Osteoblast (primary cell): ENCODE data around the gene STAT4. TPM values are rescaled to one million over a fixed set of nuclear protein-coding genes. Genes with fewer than 3 reads are reported as not detected.

Experiments used
- DNase-seq: peaks from one replicate; pipeline ENCODE4 v3.0.0; 2011; ENCODE audit warnings: low spot score, mixed read lengths; ENCODE audit not compliant: insufficient read length; ENCODE audit errors: missing footprints
- H2AFZ ChIP-seq: 2 replicates; pipeline ENCODE4 v1.6.0; 2011; ENCODE audit warnings: mild to moderate bottlenecking, low read length
- H3K27ac ChIP-seq: 2 replicates; pipeline ENCODE4 v1.5.1; 2011; ENCODE audit warnings: mild to moderate bottlenecking, low read depth, low read length, moderate library complexity
- H3K27me3 ChIP-seq: 2 replicates; pipeline ENCODE4 v1.6.0; 2012; ENCODE audit warnings: mild to moderate bottlenecking, control low read depth, inconsistent platforms, low read length, moderate library complexity; ENCODE audit not compliant: insufficient read depth
- H3K36me3 ChIP-seq: 2 replicates; pipeline ENCODE4 v1.5.1; 2011; ENCODE audit warnings: mild to moderate bottlenecking, low read length, control low read depth, moderate library complexity; ENCODE audit not compliant: insufficient read depth
- H3K4me1 ChIP-seq: 2 replicates; pipeline ENCODE4 v1.5.1; 2011; ENCODE audit warnings: mild to moderate bottlenecking, low read length, control low read depth, moderate library complexity; ENCODE audit not compliant: insufficient read depth
- H3K4me2 ChIP-seq: 2 replicates; pipeline ENCODE4 v1.6.0; 2011; ENCODE audit warnings: mild to moderate bottlenecking, low read length; ENCODE audit not compliant: insufficient read depth
- H3K4me3 ChIP-seq: fragments of 200-600 bp; sonication (generic); 3 replicates; pipeline ENCODE4 v1.5.1; 2012; ENCODE audit warnings: mild to moderate bottlenecking, low read length, inconsistent platforms; ENCODE audit not compliant: insufficient read depth
- H3K79me2 ChIP-seq: 2 replicates; pipeline ENCODE4 v1.6.0; 2012; ENCODE audit warnings: mild to moderate bottlenecking, low read length, control low read depth, inconsistent platforms; ENCODE audit not compliant: insufficient read depth
- H3K9me3 ChIP-seq: 2 replicates; pipeline ENCODE4 v1.5.1; 2011; ENCODE audit warnings: low read depth, low read length, control low read depth
- H4K20me1 ChIP-seq: 2 replicates; pipeline ENCODE4 v1.6.0; 2012; ENCODE audit warnings: mild to moderate bottlenecking, low read length, control low read depth; ENCODE audit not compliant: insufficient read depth
- CTCF ChIP-seq: IDR thresholded peaks from 2 replicates; pipeline ENCODE4 v1.5.1; 2011; ENCODE audit warnings: mild to moderate bottlenecking, low read depth, low read length, moderate library complexity; ENCODE audit errors: extremely low read depth
- total RNA-seq: library from RNA; depleted of rRNA; stranded (reverse); fragments of >200 nt; gene quantifications from 2 replicates; pipeline ENCODE4 v1.2.3, GENCODE V29; 2012

The STAT4 gene
- total RNA-seq, 1 donor = 16.6 TPM

DNA sequence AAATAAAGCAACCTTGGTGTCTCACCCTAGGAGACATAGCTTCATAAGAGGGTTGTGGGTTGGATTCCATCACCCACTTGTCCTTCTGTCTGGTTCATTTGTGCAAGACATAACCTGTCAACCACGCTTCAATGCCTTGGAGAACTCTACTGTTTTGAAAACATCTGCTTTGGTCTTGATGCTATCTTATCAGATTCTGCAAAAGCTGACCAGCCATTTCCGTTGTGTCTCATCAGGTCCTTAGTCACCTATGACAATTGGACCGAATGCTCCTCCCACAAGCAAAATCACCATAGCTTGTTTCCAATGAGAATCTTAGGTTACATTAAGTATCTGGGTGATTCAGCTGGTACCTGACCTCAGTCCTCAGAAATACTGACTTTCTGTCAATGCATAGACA is 35.4 kb downstream of the STAT4 start:
- TF ChIP-seq CTCF = no peak
- H3K9me3 ChIP-seq = no peaks in the 10 kb centered on the region
- H3K4me3 ChIP-seq = no peak overlapping the region
- H3K79me2 ChIP-seq = no peaks in the 10 kb centered on the region
- H3K27me3 ChIP-seq = no peaks in the 10 kb centered on the region
- no peak for DNase-seq
- peaks cover 11% of the 10 kb centered on the region for H3K4me1 ChIP-seq
- H3K4me2 ChIP-seq = no peak overlapping the region
- no peak overlapping the region for H3K27ac ChIP-seq
- H3K36me3 ChIP-seq = no peaks in the 10 kb centered on the region
- H4K20me1 ChIP-seq = no peaks in the 10 kb centered on the region
- H2AFZ ChIP-seq = no peak overlapping the region

DNA sequence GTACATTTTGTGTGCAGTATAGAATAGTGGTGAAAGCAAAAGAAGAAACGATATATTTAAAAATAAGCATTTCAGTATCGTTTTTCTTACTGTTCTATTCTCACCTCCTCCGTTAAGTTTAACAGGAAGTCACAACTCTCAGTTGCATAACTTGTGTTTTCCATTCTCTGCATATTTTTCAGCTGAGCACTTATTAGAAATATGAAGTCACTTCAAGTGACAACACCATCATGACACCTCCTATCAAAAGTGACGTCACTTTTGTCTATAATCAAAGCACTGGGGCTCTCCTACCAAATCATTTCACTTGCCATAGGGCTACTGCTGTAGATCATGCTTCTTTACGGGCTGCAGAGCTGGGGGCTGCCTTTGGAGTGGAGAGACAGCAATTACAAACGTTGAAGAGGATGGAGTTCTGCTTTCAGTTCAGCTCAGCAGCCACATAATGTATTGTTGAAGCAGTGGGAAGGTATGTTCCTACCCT is 36.3 kb downstream of the STAT4 start:
- Histone ChIP-seq H3K79me2 (no peaks in the 10 kb centered on the region), H3K27me3 (no peaks in the 10 kb centered on the region), H4K20me1 (no peaks in the 10 kb centered on the region), H3K9me3 (no peaks in the 10 kb centered on the region), H3K4me2 (peak overlapping the region; percentile 18), H3K4me1 (peaks cover 11% of the 10 kb centered on the region), H3K27ac (no peak overlapping the region), H2AFZ (no peak overlapping the region), H3K36me3 (no peaks in the 10 kb centered on the region), H3K4me3 (no peak overlapping the region)
- TF ChIP-seq CTCF = no peak
- DNase-seq = no peak

DNA sequence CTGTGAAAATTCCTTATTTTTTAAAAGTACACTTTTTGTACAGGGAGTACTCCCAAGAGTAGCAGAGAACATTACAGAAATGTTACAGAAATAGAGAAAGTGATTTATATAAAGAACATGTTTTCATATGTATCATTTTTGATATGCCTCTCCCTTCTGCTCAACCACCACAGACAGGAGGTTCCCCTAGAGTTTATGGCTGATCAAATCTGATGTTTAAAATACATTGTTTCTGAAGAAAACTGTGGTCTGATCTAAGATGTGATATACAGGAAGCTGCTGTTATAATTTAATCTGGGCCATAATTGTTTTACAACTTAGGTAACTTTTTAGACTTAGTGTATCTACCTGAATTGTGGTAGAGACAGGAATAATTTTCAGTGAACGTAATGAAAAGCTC is 37.0 kb downstream of the STAT4 start:
- no peaks in the 10 kb centered on the region for H3K36me3 ChIP-seq
- H3K9me3 ChIP-seq = no peaks in the 10 kb centered on the region
- H3K4me1 ChIP-seq = peaks cover 11% of the 10 kb centered on the region
- no peaks in the 10 kb centered on the region for H3K27me3 ChIP-seq
- no peak overlapping the region for H2AFZ ChIP-seq
- H3K79me2 ChIP-seq = no peaks in the 10 kb centered on the region
- no peak for TF ChIP-seq CTCF
- H4K20me1 ChIP-seq = no peaks in the 10 kb centered on the region
- H3K4me2 ChIP-seq = no peak overlapping the region
- no peak overlapping the region for H3K4me3 ChIP-seq
- no peak overlapping the region for H3K27ac ChIP-seq
- DNase-seq = no peak

DNA sequence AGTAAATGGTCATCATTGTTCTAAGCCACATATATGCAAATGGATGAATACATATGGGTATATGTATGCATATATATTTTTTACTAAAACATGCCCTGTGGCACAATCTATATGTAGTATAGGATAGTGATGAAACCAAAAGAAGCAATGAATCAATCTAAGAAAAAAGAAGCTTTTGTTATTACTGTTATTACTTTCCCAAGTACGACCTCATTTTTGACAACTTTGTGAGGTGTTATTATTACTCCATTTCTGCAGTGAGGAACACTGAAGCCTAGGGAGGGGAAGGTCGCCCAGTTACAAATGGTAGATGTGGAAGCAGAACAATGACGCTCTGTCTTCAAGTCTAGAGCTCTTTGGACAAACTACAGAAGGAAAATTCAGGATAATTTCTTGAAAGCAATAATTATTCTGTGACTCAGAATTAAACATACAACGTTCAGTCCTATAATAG is 38.3 kb downstream of the STAT4 start:
- H3K36me3 ChIP-seq = no peaks in the 10 kb centered on the region
- no peak overlapping the region for H3K4me2 ChIP-seq
- H3K4me1 ChIP-seq = peaks cover 11% of the 10 kb centered on the region
- no peak overlapping the region for H3K4me3 ChIP-seq
- no peak overlapping the region for H3K27ac ChIP-seq
- DNase-seq = no peak
- no peaks in the 10 kb centered on the region for H3K9me3 ChIP-seq
- no peaks in the 10 kb centered on the region for H3K79me2 ChIP-seq
- H4K20me1 ChIP-seq = no peaks in the 10 kb centered on the region
- no peak overlapping the region for H2AFZ ChIP-seq
- no peak for TF ChIP-seq CTCF
- no peaks in the 10 kb centered on the region for H3K27me3 ChIP-seq
